Glomerular visceral epithelial cell (primary cell): ENCODE measurements around the gene VAPA.
A peak's percentile ranks its signal among the peaks of the same experiment; 100 is the strongest.

Experiments
- DNase-seq: peaks from one replicate; pipeline ENCODE4 v3.0.0-alpha.2; 2016; ENCODE audit errors: extremely low spot score

The VAPA gene

DNA sequence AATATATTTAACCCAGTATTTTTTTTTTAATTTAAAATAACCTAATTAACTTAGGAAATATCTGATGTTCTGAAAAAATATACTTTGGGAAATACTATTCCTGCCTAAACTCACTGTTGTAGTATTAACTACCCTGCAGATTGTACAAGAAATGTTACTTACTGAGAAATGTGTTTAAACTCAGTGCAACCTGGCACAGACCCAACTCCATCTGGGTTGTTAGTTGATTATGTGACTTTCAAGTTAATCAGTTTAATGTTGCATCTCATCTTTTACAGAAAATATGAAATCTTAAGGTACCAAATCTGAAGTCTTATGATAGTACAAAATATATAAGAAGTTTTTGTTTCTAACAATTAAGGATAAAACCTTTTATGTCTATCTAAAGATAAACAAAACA lies 27.3 kb downstream of the VAPA start:
- DNase-seq: no peak

DNA sequence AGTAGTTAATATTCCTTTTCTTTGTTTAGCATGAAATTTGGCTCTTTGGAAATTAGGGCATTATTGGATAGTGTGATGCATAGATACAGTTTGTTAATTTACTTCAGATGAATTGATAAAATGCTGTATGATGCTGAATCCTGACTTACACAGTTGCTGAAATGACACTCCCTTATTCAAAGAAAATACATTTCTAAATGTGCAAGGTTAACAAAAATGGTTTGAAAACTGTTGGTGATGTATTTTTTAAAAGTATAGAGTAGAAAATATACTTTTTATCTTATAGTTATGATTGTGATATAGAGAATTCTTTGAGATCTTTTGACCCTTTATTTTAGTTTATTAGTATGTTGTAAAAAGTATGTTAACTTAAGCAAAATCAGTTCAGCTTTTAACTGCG lies 27.8 kb downstream of the VAPA start:
- no peak for DNase-seq

DNA sequence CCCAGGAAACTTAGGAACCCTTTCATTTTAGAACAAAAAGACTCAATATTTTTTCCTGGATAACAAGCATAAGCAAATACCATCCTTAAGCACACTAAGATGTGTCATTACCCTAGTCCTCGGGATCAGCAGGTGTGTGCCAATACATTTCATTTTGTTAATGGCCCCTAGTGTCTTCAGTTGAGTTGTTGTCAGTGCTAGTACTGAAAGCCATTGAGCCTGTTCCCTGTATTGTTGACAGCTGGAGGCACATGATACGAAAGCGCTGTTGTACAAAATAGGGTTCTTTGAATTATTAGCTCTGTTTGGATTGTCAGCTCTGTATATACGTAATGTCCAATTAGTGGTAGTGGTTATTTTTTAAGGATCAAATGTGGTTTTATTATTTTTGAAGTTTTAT lies 29.5 kb downstream of the VAPA start:
- DNase-seq: no peak

DNA sequence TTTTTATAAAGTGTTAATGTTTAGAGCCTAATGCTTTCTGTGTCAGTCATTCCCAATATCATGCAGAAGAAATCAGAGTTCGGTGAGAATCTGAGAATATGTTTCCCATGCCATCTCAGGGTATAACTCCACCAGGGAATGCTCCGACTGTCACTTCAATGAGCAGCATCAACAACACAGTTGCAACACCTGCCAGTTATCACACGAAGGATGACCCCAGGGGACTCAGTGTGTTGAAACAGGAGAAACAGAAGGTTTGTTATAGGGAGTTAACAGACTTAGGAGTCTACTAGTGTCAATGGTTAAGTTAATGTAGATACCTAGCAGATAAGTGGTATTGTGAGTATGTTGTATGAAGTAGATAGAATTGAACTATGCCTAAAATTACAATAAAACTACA lies 31.0 kb downstream of the VAPA start:
- DNase-seq: no peak

DNA sequence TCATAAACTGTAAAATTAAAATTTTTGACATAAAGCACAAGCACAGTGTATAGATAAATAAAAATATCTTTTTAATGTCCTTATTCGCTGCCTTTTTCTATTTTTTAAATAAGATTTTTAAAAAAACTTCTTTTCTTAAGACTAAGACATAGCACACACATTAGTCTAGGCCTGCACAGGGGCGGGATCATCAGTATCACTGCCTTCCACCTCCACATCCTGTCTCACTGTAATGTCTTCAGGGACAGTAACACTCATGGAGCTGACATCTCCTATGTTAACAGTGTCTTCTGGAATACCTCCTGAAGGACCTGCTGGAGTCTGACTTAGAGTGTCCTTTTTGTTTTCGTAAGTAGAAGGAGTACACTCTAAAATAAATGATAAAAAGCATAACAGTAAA lies 33.0 kb downstream of the VAPA start:
- no peak for DNase-seq

DNA sequence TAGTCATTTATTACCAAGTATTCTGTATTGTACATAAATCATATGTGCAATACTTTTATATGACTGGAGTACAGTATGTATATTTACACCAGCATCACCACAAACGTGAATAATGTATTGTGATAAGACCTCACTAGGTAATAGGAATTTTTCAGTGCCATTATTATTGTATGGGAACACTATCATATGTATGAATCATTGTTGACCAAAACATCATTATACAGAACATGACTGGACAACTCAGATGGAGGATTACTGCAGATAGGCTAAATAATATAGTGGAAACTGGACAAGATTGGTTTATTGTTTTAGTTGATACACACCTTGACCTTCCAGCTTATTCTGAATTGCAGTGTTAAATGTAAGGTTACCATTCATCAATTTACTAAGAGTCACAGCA lies 33.4 kb downstream of the VAPA start:
- no peak for DNase-seq

DNA sequence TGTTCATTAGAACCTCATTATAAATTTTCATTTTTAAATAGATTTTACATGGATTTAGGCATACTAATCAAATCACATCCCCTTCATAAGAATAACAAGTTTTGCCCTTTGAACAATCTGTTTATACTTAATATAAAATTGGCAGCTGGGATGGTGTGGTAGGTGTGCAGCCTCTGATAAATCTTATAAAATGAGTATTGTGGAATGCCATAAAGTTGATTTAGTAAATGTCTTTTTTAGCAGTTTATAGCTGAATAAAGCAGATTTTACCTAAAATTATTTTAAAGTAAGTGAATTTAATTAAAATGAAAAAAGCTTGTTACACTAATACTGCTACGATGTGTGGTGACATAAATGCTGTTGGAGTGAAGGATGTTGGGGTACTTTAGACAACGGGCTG lies 35.5 kb downstream of the VAPA start:
- no peak for DNase-seq

DNA sequence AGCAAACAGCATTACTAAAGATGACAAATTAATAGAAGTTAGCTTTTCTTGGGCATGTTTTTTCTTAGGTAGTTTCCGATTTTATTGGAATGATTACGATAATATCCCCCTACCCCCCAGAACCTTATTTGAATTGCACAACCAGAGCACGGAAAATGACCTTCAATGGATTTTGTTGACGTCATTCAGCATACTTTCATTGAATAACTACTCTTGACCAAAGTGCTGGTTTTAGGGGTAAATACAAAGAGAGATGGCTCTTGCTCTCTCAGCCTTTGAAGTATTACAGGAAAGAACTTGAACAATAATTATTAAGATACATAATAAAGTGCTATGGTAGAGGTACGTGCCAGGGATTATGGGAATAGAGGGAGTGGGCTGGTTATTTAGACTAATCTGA lies 36.0 kb downstream of the VAPA start:
- DNase-seq: no peak

DNA sequence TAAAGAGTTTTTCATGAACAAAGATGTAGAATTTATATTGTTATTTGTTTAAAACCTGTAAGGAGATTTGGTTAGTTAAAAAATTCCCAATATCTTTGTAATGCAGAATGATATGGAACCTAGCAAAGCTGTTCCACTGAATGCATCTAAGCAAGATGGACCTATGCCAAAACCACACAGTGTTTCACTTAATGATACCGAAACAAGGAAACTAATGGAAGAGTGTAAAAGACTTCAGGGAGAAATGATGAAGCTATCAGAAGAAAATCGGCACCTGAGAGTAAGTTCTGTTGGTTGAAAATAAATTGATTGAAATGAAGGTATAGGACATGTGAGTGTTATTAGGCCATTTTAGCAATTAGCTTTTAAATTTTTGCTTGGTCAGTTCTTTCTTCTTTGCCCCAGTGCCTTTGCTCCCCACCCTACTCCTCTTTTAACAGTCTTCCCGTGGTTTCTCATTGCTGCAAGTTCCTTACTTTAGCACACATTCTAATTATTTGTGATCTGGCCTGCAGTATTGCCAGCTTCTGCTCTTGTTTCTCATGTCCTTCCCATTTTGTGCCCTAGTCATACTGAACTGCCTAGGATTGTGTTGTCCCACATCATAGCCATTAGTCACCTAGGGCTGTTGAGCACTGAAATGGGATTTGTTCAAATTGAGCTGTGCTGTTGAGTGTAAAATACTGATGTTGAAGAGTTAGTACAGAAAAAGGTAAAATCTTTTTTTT lies 36.6 kb downstream of the VAPA start:
- peak; percentile 71 for DNase-seq

DNA sequence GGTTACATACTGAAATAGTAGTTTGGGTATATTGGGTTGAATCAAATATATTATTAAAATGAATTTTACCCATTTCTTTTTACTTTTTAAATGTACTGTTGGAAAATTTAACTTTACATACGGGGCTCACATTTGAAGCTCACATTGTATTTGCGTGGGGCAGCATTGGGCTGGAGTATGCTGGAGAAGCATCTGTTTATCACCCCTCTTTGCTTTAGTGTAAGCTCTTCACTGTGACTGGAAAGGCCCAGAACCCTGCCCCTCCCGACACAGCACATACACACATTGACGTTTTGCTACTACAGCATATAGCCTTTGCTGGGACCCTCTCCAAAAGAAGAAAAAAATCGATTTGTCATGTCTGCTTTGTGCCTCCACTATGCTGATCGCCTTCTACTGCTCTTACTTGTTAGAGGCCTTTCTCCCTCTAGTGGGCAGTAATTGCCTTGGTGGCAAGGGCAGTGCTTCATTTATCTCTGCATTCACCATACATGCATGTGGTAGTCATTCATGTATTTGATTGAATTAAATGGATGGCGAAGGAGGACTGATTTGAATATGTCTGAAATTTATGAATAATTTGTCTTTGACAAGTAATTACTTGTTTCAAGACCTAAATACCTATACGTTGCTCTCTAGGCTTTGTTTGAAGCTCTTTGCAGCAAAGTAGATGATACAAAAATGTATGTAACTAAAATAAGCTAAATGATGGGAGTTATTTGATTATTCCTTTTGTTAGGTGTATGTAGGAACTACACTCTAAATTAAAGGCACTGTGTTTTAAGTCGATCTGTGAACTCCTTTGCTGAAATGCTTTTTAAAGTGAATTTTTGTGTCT lies 37.4 kb downstream of the VAPA start:
- DNase-seq: peak; percentile 48

DNA sequence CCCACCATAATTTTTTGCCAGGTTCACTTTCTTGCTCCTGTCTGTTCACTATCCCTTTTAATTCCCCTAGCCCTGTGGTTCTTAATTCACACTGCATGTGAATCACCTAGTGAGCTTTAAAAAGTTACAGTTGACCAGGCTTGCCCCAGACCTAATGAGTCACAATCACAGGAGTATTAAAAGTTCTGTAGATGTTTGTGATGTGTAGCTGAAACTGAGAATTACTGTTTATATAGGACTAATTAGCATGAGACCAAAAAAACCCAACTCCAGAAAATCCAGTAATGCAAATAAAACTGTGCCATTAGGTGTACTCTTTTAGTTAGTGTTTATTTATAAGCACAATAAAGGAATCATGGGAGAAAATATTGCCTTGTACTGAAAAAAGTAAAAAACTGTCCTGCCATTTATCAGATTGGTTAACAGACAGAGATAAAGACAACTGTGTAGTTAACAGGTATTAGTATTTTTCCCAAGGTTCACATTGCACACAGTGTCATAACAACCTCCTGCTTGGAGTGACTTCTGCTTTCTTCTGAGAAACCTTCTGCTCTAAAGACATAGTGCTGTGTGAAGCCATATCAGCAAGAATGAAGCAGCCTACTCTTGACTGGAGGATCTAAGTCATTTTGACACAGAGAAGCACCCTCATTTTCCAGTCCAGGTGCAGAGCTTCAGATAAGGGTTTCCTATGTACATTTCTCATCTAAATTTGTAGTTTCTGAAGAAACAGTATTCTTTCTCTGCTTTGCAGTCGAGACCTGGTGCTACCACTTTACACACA lies 39.0 kb downstream of the VAPA start:
- DNase-seq: peak; percentile 67

DNA sequence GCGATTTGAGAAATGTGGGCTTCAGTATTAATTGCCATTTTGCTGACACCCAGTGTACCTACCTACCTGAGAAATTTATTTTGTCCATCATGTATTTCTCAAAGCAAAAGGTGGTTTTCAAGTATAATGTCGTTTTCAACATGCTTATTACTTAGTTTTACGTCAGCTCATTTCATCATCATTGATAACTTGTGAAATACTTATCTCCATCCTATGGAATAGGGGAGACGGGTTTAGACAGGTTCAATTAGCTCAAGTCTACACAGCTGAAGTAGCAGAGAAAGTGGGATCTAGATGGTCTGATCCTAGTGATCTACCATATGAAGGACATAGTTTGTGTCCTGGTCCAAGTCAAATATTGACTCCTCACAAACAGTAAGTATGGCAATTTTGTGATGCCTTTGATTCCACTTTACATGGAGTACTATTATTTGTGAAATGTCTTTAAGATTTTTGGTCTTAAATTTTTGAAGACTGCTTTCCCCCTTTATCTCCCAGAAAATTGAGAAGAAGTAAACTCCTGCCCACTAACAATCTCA lies 45.1 kb downstream of the VAPA start:
- no peak for DNase-seq

DNA sequence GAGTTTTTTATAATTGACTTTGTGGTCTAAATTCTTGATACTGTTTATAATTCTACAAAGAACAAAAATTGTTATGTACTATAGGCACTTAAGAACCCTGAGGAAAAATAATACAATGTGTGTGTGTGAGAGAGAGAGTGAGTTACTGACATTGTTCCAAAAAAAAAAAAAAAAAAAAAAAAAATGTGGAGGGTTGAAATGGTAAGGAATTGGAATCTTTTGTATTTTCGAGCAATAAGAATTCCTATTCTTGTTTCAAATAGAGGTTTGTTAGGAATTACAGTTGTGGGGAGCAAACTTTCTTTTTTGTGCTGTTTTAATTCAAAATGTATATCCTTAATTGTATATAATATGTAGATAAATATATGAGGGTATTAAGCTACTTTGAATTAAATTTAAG lies 45.7 kb downstream of the VAPA start:
- no peak for DNase-seq

DNA sequence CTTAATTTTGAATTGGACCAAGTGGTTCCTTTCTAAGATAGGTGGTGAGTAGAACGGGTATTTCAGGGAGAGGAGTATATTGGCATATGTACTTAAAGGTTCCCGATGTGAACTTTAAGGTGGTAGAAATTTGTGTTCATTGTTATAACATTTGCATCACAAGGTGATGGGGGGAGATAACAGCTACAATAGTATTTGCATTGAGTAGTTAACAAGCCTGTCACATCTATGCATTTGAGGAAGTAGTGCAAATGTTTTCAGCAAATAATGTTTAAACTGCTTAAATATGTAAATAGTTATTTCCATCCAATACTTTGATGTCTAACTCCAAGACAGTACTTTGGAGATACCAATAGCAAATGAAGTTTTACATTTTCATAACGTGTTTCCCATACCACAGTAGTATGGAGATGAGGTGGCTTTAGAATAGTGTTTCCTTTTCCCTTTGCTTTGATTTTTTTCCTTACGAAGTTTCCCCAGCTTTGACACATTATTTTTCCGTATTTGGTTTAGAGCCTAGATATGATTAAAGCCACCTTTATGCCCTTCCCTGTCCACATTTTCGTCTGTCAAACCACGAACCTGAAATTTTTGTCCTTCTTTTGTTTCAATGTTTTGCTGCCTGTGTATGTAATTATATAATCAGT lies 46.6 kb downstream of the VAPA start:
- no peak for DNase-seq

DNA sequence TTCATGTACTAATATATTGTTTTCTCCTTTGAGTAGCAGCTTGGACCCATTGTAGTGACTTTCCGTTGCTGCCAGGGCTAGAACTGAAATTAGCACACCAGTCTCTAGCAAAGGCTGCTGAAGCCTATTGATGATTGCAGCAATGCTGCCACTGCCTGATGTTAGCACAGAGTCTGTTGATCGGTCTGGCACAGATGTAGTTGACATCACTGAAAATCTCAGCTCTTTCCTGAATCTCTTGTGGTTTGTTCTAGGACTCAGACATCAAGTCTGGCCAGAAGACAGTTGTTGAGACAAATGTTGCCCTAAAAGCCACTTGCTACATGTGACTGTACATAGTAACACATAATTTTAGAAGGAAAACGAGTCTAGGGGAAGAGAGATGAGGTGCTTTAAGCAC lies 47.2 kb downstream of the VAPA start:
- no peak for DNase-seq

DNA sequence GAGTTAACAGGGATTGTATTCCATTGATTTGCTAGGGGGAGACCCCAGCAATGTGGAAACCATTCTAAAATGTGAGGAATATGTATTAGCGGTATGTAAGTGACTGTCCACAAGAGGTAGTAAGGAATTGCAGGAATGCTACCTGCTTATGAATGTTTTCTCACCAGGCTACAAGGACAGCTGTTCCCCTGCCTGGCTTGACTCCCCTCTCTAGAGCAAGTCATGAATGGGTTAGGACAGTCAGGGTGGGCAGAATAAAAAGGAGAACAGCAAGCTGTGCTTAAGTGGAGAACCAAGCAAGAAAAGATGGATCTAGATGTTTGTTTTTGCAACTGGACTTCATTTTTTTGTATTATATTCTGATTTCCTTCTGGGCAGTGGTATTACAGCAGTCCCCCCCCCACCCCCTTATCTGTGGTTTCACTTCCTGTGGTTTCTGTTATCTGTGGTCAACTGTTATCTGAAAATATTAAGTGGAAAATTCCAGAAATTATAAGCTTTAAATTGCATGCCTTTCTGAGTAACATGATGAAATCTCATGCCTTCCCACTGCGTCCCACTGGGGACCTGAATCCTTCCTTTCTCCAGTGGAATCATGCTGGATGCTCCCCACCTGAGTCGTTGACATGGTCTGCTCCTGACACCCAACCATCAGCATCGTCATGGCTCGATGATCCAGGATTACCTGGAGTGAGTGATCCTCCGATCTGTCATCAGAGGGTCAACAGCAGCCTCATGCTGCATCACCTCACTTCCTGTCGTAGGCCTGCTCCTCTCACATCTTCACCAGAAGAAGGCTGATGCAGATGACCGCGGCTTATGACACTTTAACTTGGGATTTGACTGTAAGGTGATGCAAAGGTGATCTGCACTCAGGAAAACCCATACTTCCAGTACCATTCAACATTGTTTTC lies 52.2 kb downstream of the VAPA start:
- no peak for DNase-seq

DNA sequence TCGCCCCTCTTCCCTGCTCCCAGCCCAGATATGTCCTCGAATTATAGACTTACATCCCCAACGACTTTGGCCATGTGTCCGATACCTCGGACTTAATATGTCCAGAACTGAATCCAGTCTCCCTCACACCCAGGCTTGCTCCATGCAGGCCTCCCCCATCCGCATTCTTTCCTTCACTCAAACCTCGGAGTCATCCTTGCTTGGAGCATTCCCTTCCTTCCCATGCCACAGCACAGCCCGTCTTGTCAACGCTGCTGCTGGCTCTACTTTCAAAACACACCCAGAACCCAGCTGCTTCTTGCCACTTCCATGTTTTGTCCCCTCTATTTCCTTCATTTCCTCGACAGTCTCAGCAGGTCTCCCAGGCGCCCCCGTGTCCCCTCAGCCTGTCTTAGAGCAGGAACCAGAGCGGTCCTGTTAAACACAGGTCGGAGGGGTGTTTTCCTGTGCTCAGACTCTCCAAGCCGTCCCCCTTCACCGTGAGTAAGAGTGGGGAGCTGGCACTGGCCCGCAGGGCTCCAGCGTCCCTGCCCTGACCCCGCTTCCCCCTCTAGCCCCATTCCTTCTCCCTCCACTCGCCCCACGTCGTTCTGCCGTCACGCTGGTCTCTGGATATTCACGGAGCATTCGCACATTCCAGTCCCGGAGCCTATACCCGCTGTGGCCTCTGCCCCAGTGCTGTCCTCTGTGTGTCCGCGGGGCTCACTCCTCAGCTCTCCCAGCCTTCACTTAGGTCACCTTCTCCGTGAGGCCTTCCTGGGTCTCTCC lies 54.4 kb downstream of the VAPA start:
- no peak for DNase-seq

DNA sequence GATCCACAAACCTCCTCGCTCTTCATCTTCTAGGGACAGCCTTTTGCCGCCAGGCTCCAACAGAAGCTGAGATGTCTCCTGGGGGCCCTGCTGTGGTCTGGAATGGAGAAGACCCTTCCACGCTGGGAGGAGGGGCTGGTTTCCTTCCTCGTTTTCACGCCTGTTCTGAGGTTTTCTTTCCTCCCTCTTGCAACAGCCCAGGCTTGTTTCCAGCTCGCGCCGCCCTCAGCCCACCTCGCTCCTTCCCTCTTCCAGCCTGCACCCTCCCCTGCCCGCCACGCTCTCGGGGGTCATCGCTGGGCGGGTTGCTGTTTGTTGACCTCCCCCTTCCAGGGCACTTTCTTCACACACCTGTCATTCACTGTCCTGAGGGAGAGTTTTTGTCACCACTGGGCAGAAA lies 55.4 kb downstream of the VAPA start:
- no peak for DNase-seq

DNA sequence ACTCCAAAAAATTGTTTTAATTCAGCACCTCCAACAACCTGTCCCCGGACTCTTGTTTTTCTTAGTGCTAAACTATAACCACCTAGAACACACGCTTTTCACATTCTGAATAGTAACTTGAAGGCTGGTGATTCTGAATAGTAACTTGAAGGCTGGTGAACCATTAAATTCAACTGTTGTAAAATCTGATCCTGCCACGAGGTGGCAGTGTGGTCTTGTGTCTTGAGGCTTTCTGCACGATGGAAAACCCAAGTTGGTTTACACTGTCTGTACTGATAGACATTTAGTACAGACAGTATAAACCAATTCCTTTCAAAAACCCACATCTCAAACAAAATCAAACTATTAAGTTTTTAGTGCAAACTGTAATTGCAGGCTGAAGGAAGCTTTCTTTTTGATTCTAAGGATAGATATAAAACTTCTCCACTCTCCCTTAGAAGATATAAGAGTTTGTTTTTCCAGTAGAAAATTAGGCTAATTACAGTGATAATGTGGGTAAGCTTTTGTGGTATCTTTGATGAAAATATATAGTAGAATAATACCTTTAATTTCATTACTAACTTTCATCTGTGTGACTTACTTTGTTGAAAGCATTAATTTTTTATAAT lies 57.6 kb downstream of the VAPA start:
- peak; percentile 79 for DNase-seq

DNA sequence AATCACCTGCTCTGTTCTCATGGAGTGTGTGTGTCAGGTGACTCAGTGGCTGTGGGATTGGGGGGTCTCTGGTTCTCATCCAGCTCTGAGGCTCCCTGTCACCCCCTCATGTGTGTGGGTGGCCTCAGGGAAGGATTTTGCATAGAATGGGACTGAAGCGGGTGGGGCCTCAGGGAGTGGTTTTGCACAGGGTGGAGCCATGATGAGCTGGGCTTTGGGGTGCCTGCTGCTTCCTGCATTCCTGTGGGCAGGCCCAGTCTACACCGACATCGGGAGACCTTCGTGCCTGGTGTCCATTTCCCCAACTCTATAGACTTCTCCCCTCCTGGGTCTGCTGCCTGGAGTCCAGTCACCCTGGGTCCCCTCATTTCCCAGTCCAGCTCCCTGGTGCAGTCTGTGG lies 59.7 kb downstream of the VAPA start:
- no peak for DNase-seq
